SJSA1 (cell line): ENCODE results near the gene SYNDIG1. TPM values are rescaled to one million over a fixed set of nuclear protein-coding genes. Genes with fewer than 3 reads are reported as not detected.
"Not testable (repeated sequence)": the region's sequence is repeated elsewhere in the genome, so short reads cannot be mapped to it uniquely, and the experiment has no call there.

Experiments
- DNase-seq, 2 experiments: peaks; one replicate each; pipeline ENCODE4 v3.0.0-alpha.2; 2015 to 2020; ENCODE audit warnings: low spot score in 2 of 2, low read depth in 1 of 2
- H3K27ac ChIP-seq: fragments of 250-450 bp; sonication (Bioruptor Pico); 2 replicates; pipeline ENCODE4 v1.5.1; 2020; ENCODE audit warnings: mild to moderate bottlenecking, moderate library complexity
- H3K27me3 ChIP-seq: fragments of 250-450 bp; sonication (Bioruptor Pico); replicated peaks from 2 replicates; pipeline ENCODE4 v1.5.1; 2020; ENCODE audit warnings: mild to moderate bottlenecking, moderate library complexity
- H3K36me3 ChIP-seq: fragments of 250-450 bp; sonication (Bioruptor Pico); 2 replicates; pipeline ENCODE4 v1.5.1; 2020; ENCODE audit warnings: mild to moderate bottlenecking
- H3K4me1 ChIP-seq: fragments of 250-450 bp; sonication (Bioruptor Pico); replicated peaks from 2 replicates; pipeline ENCODE4 v1.6.1; 2021; ENCODE audit warnings: mild to moderate bottlenecking
- H3K4me3 ChIP-seq: fragments of 250-450 bp; sonication (Bioruptor Pico); 2 replicates; pipeline ENCODE4 v1.5.1; 2020; ENCODE audit warnings: mild to moderate bottlenecking
- H3K9me3 ChIP-seq: fragments of 250-450 bp; sonication (Bioruptor Pico); replicated peaks from 2 replicates; pipeline ENCODE4 v1.5.1; 2020; ENCODE audit warnings: mild to moderate bottlenecking
- total RNA-seq: library from RNA; depleted of rRNA; stranded (reverse); fragments of >200 nt; shearing (Covaris generic); gene quantifications from 2 replicates; pipeline ENCODE4 v1.2.3, GENCODE V29; 2014

SYNDIG1 gene
- total RNA-seq, 1 experiment from 2014 or later, result not detected

- Histone ChIP-seq H3K27me3 (no peaks in the 10 kb centered on the region), H3K27ac (no peak overlapping the region), H3K4me3 (no peak overlapping the region), H3K36me3 (no peaks in the 10 kb centered on the region), H3K9me3 (no peaks in the 10 kb centered on the region), H3K4me1 (no peaks in the 10 kb centered on the region)
- DNase-seq, result peak in 1 of 2 experiments; percentile 37
Measured at GRCh38 chr20:24612799-24613775, 143.7 kb downstream of the SYNDIG1 start.

GRCh38 chr20:24614341-24614740, 144.9 kb downstream of the SYNDIG1 start:
- H3K27ac ChIP-seq, result no peak overlapping the region
- DNase-seq, result no peak
- no peak overlapping the region for H3K4me3 ChIP-seq
- H3K36me3 ChIP-seq, result no peaks in the 10 kb centered on the region
- H3K9me3 ChIP-seq, result no peaks in the 10 kb centered on the region
- H3K4me1 ChIP-seq, result no peaks in the 10 kb centered on the region
- H3K27me3 ChIP-seq, result peaks cover 3% of the 10 kb centered on the region; the same call in 1 of the 2 replicates

DNA sequence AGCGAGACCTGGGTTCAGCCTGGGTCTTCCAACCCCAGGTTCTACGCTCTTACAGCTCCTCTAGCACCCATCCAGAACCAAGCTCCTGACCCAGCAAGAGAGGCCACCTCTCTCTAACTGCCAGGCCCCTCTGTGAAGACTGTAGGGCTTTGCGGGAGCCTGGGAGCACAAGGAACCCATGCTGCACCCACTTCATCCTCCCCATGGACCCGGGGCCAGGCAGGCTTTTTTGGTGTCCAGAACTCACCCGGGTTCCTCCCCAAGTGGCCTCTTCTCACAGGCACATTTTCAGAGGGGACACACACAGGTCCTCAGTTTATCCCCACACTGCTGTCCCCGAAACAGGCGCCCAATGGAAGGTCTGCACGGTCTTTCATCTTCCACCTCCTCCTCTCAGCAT, 145.9 kb downstream of the SYNDIG1 start:
- H3K27me3 ChIP-seq, result peaks cover 3% of the 10 kb centered on the region; the same call in 1 of the 2 replicates
- peak in 1 of 2 experiments; percentile 32 for DNase-seq
- no peaks in the 10 kb centered on the region for H3K36me3 ChIP-seq
- no peaks in the 10 kb centered on the region for H3K9me3 ChIP-seq
- no peak overlapping the region for H3K27ac ChIP-seq
- no peak overlapping the region for H3K4me3 ChIP-seq
- H3K4me1 ChIP-seq, result no peaks in the 10 kb centered on the region

GRCh38 chr20:24616258-24617079, 147.0 kb downstream of the SYNDIG1 start:
- no peaks in the 10 kb centered on the region for H3K36me3 ChIP-seq
- no peaks in the 10 kb centered on the region for H3K4me1 ChIP-seq
- no peaks in the 10 kb centered on the region for H3K9me3 ChIP-seq
- peak in 1 of 2 experiments; percentile 32 for DNase-seq
- H3K27ac ChIP-seq, result no peak overlapping the region
- H3K4me3 ChIP-seq, result no peak overlapping the region
- peaks cover 3% of the 10 kb centered on the region; the same call in 1 of the 2 replicates for H3K27me3 ChIP-seq

DNA sequence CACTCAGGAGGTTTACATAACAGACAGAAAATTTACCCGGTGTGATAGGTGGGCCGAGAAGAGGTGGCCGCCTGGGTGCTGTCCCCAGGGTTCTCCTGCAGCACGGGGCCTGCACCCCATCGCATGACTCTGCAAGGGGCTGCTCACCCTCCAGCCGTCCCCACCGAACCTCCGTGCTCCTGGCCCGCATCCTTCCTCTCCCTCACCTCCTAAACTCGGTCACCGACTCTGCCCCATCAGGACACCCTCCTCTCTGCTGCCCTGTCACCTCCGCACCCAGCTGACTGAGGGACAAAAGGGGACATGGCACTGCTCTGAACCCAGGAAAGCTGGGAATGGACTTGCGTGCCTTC, 147.6 kb downstream of the SYNDIG1 start:
- Histone ChIP-seq H3K4me3 (no peak overlapping the region), H3K27ac (no peak overlapping the region), H3K36me3 (no peaks in the 10 kb centered on the region), H3K4me1 (no peaks in the 10 kb centered on the region), H3K27me3 (peaks cover 3% of the 10 kb centered on the region; the same call in 1 of the 2 replicates), H3K9me3 (no peaks in the 10 kb centered on the region)
- no peak for DNase-seq

DNA sequence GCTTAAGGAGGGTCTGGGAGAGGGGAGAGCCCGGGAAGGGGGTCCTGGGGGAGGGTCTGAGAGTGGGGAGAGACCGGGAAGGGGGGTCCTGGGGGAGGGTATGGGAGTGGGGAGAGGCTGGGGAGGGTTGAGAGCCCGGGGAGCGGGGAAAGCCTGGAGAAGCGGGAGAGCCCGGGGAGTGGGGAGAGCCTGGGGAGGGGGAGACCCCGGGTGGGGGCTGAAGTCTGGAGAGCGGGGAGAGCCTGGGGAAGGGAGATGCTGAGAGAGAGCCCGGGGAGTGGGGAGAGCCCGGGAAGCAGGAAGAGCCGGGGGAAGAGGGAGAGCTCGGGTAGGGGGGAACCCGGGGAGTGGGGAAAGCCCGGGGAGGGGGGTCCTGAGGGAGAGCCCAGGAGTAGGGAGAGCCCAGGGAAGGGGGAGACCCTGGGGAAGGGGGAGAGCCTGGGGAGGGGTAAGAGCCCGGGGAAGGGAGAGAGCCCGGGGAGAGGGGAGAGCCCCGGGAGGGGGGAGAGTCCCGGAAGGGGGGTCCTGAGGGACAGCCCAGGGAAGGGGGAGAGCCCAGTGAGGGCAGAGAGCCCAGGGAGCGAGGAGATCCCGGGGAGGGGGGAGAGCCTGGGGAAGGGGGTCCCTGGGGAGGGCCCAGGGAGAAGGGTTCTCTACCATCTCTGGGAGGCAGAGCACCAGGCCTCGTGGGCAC, 148.5 kb downstream of the SYNDIG1 start:
- Histone ChIP-seq H3K27ac (no peak overlapping the region), H3K4me3 (no peak overlapping the region), H3K4me1 (no peaks in the 10 kb centered on the region), H3K36me3 (no peaks in the 10 kb centered on the region), H3K9me3 (no peaks in the 10 kb centered on the region), H3K27me3 (peaks cover 3% of the 10 kb centered on the region; the same call in 1 of the 2 replicates)
- no peak for DNase-seq

- DNase-seq, result no peak
- H3K36me3 ChIP-seq, result no peaks in the 10 kb centered on the region
- H3K27me3 ChIP-seq, result peaks cover 3% of the 10 kb centered on the region; the same call in 1 of the 2 replicates
- no peaks in the 10 kb centered on the region for H3K9me3 ChIP-seq
- H3K4me3 ChIP-seq, result no peak overlapping the region
- H3K4me1 ChIP-seq, result no peaks in the 10 kb centered on the region
- no peak overlapping the region for H3K27ac ChIP-seq
Measured at GRCh38 chr20:24618739-24619138, 149.3 kb downstream of the SYNDIG1 start.

- no peaks in the 10 kb centered on the region for H3K9me3 ChIP-seq
- H3K4me1 ChIP-seq, result no peaks in the 10 kb centered on the region
- DNase-seq, result no peak
- H3K4me3 ChIP-seq, result no peak overlapping the region
- H3K27me3 ChIP-seq, result peaks cover 3% of the 10 kb centered on the region; the same call in 1 of the 2 replicates
- H3K27ac ChIP-seq, result no peak overlapping the region
- H3K36me3 ChIP-seq, result no peaks in the 10 kb centered on the region
Measured at GRCh38 chr20:24619212-24619611, 149.8 kb downstream of the SYNDIG1 start.

- no peak overlapping the region for H3K4me3 ChIP-seq
- H3K27ac ChIP-seq, result no peak overlapping the region
- no peaks in the 10 kb centered on the region for H3K36me3 ChIP-seq
- no peak for DNase-seq
- H3K27me3 ChIP-seq, result peaks cover 3% of the 10 kb centered on the region; the same call in 1 of the 2 replicates
- H3K4me1 ChIP-seq, result no peaks in the 10 kb centered on the region
- H3K9me3 ChIP-seq, result no peaks in the 10 kb centered on the region
Measured at GRCh38 chr20:24620937-24621519, 151.6 kb downstream of the SYNDIG1 start.

GRCh38 chr20:24622856-24623255, 153.4 kb downstream of the SYNDIG1 start:
- peaks cover 3% of the 10 kb centered on the region; the same call in 1 of the 2 replicates for H3K27me3 ChIP-seq
- H3K4me1 ChIP-seq, result no peaks in the 10 kb centered on the region
- H3K9me3 ChIP-seq, result no peaks in the 10 kb centered on the region
- DNase-seq, result no peak
- no peak overlapping the region for H3K27ac ChIP-seq
- no peak overlapping the region for H3K4me3 ChIP-seq
- no peaks in the 10 kb centered on the region for H3K36me3 ChIP-seq

- not testable (repeated sequence) for H3K27ac ChIP-seq, H3K27me3 ChIP-seq, H3K4me1 ChIP-seq, H3K4me3 ChIP-seq, H3K36me3 ChIP-seq, H3K9me3 ChIP-seq
- peak in 1 of 2 experiments; percentile 31 for DNase-seq
Measured at GRCh38 chr20:24626141-24626540, 156.7 kb downstream of the SYNDIG1 start.

DNA sequence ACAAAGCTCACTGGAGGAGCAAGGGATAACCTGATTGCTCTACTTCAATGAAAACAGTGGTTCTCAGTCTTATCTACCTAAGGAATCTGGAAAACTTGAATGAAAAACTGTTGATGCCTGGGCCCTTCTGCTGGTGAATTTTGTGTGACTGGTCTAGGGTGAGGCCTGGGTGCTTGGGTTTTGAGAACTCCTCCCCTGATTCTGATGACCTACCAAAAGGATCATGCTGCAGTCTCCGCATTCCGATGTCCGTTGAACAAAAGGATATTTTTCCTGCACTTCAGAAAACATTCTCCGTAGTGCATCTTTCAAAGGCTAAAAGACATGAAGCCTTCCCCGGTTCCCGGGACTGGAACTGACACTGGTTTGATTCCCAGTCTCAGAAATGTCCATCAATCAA, 157.9 kb downstream of the SYNDIG1 start:
- DNase-seq, result peak in 1 of 2 experiments; percentile 19
- no peak overlapping the region for H3K4me3 ChIP-seq
- no peaks in the 10 kb centered on the region for H3K27me3 ChIP-seq
- no peaks in the 10 kb centered on the region for H3K9me3 ChIP-seq
- H3K36me3 ChIP-seq, result no peaks in the 10 kb centered on the region
- no peaks in the 10 kb centered on the region for H3K4me1 ChIP-seq
- no peak overlapping the region for H3K27ac ChIP-seq

DNA sequence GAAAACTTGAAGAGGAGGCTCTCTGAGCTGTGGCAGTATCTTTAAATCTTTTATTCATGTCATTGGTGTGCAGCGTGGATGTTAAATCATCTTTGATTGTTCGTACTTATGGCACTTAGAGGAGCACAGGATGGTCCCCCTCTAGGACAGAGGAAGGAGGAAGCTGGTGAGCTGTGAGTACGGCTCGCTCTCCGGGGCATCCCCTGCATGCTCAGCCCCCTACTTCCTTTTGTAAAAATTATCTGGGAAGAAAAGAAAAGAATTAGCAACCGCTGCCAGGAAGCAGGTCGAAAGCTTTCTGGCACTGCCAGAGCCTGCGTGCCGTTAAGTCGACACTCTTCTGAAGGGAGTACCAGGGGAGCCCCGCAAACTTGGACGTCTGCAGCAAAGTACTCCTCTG, 158.5 kb downstream of the SYNDIG1 start:
- no peaks in the 10 kb centered on the region for H3K4me1 ChIP-seq
- no peaks in the 10 kb centered on the region for H3K27me3 ChIP-seq
- no peak overlapping the region for H3K4me3 ChIP-seq
- H3K9me3 ChIP-seq, result no peaks in the 10 kb centered on the region
- peak in 1 of 2 experiments; percentile 10 for DNase-seq
- no peaks in the 10 kb centered on the region for H3K36me3 ChIP-seq
- H3K27ac ChIP-seq, result no peak overlapping the region
